HG02973 (cell line): ENCODE data around the gene ATG4C.
A peak's percentile ranks its signal among the peaks of the same experiment; 100 is the strongest.
"Not testable (repeated sequence)": the region's sequence is repeated elsewhere in the genome, so short reads cannot be mapped to it uniquely, and the experiment has no call there.

Experiments used
- ATAC-seq: cut with Tn5 transposase; IDR thresholded peaks from one replicate; pipeline ENCODE4 v1.9.1; 2021; ENCODE audit warnings: moderate library complexity; ENCODE audit not compliant: unreplicated experiment

ATG4C gene

DNA sequence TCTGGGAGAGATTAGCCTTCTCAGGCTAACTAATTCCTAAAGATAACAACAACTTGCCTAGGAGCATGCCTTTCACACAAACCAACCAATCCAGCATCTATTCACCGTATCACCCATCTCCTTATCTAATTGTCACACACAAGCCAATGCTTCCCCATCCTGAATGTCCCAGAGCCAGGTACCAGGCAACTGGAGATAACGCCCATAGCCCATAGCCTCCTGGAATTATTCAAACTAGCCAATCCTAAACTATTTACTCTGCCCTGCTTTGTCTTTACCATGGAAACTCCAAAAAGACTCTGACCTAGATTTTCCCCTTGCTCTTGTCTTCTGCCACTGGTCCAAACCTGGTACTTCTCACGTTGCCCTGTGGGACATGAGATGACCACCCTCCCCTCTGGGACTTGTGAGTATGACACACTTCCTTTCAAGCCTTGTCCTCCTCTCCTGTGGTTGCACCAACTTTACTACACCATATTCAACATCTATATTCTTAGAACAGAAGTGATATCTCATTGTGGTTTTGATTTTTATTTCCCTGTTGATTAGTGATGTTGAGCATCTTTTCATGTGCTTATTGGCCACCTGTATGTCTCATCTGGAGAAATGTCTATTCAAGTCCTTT is 8.8 kb upstream of the ATG4C start:
- no peak for ATAC-seq

GRCh38 chr1:62778208-62778607 is 5.7 kb upstream of the ATG4C start:
- ATAC-seq, result no peak

DNA sequence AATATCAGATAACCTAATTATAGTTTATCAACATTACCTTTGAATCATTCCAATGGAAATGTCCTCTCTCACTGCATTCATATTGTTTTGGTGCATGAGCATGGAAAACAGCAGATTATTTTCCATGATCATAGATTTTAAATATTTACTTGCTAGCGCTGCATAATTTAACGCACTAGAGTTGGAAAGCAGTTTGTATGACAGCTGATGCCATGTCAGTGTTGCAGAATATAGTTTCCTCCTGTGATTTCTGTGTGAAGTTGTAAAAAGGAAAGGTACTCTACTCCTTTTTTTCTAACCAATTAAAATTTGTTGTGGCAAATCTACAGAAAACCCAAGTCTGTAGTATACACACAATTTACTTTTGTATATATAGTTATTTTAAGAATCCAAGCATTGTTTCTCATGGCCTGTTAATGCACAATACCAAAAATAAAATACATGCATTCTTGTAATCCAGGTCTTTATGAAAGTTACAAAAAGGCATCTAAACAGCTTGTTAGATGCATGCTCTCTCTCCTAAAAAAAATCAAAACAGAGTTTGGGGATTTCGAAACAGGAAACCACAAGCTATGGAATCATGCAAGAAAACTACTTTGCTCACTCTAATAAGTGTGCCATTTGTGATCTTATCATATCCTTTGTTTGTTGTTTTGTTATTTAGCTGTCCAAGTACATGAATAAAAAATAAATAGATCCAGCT is 1.9 kb upstream of the ATG4C start:
- ATAC-seq, result no peak

DNA sequence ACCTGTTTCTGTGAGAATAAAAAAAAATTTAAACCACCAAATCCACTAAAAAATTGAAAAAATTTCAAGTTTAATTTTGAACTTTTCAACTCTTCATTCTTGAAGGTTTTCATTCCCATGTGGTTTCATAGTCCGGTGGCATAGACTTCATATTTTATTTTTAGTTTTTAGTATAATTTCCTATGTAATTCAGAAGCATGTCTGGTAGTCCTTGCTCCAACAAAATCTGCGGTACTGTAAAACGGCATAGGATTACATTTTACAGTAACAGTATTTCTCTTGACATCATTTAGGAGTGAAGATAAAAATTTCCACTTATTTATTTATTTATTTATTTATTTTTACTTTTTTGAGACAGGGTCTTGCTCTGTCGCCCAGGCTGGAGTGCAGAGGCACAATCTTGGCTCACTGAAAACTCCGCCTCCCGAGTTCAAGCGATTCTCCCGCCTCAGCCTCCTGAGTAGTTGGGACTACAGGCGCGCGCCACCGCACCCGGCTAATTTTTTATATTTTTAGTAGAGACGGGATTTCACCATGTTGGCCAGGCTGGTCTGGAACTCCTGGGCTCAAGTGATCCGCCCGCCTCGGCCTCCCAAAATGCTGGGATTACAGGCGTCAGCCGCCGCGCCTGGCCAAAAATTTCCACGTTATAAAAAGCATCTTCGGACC is 1.3 kb upstream of the ATG4C start:
- ATAC-seq, result not testable (repeated sequence)

GRCh38 chr1:62784509-62785365 is 805 bp downstream of the ATG4C start:
- peak; percentile 21 for ATAC-seq

DNA sequence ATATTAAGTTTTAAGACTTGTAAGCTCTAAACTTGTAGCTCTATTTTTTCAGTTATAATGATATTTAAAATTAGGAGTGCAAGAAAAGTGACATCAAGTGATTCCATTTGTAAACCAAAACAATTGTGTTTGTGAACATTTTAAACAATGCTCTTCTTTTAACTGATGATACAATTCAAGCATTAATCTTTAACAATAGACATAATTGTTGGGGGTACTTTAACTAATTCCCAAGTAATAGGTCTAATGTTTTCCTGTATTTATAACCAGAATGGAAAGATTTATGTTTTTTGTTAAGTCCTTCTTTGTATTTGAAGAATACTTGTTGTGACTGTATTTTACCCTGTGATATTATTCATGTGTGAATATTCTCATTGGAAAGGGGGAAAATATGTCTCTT is 6.8 kb downstream of the ATG4C start:
- ATAC-seq, result no peak

- ATAC-seq, result no peak
Measured at GRCh38 chr1:62794053-62794452, 10.1 kb downstream of the ATG4C start.

DNA sequence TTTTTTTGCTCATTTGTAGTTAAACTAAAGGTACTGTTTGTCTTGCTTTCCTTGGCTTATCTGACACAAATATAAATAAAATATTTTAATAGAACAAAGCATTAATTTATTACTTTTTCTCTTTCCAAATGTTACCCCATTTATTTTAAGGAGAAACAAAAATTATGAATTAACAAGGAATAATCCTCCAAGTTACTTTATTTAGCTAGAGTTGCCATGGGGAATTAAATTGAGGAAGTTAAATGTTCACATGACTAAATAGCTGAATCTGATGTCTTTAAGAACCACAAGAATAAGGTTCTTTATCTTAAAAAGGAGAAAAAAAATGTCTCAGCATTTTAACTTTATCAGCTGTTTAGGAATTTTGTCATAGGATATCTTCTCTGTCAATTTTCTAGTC is 12.3 kb downstream of the ATG4C start:
- no peak for ATAC-seq

DNA sequence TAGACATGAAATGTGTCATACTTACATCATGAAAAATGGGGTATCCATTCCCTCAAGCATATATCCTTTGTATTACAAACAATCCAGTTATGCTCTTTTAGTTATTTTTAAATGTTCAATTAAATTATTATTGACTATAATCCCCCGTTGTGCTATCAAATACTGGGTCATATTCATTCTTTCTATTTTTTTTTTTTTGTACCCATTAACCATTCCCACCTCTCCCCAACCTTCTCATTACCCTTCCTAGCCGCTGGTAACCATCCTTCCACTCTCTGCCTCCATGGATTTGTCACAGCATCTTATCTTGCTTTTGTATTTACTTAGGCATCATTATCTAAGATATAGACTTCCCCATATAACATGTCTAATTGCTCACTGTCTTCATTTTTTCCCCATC is 15.8 kb downstream of the ATG4C start:
- no peak for ATAC-seq

GRCh38 chr1:62800281-62800680 is 16.3 kb downstream of the ATG4C start:
- peak; percentile 49 for ATAC-seq

DNA sequence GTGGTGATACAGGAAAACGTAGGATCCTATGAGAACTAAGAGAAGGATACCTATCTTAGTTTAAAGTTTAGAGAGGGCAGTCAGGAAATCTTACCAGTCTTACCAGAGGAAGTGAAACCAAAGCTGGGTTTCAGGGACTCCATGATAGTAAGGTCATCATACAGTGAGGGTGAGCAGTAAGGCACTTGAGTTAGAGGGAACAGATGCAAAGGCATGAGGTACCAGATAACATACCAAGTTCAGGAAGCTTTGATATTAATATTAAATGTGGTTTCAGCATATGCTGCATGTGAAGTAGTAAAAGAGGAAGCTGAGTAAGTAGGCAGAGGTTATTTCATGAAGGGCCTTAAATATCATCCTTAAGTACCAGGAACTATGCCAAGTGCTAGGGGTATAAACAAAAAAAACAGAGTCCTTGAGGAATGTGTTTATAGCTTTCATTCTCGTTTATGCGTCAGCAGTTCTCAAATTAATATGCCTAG is 16.9 kb downstream of the ATG4C start:
- peak; percentile 98 for ATAC-seq

DNA sequence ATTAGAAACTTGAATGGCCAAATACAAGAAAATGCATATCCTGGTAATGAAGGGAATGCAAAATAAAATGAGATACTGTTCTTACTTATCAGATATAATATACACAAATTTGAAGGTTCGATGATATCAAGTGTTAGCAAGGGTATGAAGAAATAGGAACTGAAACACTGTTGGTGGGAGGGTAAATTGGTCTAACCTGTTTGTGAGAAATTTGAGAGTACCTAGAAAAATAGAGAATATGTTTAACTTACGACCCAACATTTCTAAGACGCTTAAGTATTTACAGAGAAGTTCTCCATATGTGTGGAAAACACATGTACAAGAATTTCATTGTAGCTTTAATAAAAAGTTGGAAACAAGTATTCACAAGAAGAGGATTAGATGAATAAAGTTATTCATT is 25.9 kb downstream of the ATG4C start:
- ATAC-seq, result no peak

GRCh38 chr1:62810420-62811274 is 26.7 kb downstream of the ATG4C start:
- peak; percentile 97 for ATAC-seq

DNA sequence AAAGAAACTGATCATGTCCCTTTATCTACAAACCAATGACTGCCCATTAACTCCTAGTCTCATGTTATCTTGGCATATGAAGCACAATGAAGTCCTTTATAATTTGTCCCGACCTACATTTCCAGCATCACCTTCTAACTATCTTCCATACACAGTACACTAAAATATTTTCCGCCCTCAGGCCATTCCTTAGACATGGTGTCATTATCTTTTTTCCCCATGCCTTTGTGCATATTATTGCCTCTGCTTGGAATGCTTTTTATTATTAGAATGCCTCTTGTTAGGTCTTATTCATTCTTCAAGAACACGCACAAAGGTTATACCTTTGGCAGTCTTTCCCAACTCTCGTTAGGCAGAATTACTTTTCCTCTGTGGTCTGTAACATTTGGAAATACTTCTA is 39.6 kb downstream of the ATG4C start:
- no peak for ATAC-seq

DNA sequence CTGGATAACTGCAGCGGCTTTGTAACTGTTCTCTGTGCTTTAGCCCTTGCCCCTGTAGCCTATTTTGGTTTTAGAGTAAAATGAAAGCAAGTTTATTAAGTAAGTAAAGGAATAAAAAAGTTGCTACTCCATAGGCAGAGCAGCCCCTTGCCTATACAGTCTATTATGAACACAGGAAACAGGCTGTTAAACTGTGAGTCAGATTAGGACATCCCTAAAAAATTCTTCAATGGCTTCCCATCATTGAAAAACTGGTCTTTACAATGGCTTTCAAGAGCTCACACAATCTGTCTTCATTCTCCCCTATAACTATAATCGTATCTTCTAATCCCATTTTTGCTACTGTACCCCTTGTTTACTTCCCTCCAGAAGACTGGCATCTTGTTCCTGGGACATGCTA is 43.0 kb downstream of the ATG4C start:
- ATAC-seq, result no peak

GRCh38 chr1:62827786-62828185 is 43.9 kb downstream of the ATG4C start:
- not testable (repeated sequence) for ATAC-seq

GRCh38 chr1:62832276-62832675 is 48.3 kb downstream of the ATG4C start:
- no peak for ATAC-seq

DNA sequence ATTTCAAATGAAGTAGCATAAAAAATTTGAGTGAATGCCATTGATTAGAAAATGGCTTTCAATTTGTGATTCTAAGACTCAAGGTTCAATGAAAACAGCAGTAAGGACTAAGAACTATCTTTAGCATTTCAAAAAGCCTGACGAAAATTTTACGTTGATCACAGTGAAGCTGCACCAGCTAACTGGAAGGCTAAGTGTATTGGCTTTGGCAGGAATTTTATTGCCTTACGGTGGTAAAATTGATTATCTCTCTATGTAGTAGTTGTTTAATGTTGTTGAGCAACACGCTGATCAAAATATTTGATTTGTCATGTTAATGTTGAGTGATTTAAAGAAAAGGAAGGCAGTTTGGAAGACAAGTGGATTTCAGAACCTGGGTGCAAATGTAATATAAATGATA is 49.6 kb downstream of the ATG4C start:
- no peak for ATAC-seq

DNA sequence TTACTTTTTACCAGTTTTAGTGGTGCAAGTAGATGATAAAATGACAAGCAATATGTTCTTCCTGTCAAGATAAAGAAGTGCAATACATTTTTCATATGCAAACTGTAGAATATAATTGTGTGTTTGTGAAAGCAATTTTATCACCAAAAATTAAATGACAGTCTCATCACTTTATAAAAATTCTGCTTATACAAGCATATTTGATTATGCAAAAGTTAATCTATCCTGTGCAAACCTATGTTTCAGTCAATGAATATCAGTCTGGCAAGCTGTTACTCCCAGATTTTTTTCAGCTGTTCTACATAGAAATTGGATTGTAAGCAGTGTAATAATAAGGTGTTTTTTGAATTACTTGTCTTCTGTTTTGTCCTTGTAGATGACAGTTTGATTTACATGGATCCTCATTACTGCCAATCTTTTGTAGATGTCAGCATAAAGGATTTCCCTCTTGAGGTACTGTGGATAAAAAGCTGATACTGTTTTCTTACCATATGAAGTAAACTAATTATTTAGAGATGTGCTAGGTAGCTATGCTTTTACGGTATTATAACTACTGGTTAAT is 50.5 kb downstream of the ATG4C start:
- ATAC-seq, result no peak
